ENCODE data around the gene SLC2A13. TPM values are rescaled to one million over a fixed set of nuclear protein-coding genes. Genes with fewer than 3 reads are reported as not detected.

SLC2A13 gene
- total RNA-seq, 4 donors from 2014 or later = 18.4 to 32.0 (median 25.3) TPM

GRCh38 chr12:39931231-39931630, 174.7 kb downstream of the SLC2A13 start:
- no peak for TF ChIP-seq CTCF (IDR thresholded peaks at IDR 0.05; ENCODE audit: low read depth)

- TF ChIP-seq CTCF (IDR thresholded peaks at IDR 0.05; ENCODE audit: low read depth) = no peak
These were observed 175.8 kb downstream of the SLC2A13 start for GRCh38 chr12:39930101-39930500.

- TF ChIP-seq CTCF (IDR thresholded peaks at IDR 0.05; ENCODE audit: low read depth) = no peak
These were observed 177.5 kb downstream of the SLC2A13 start for GRCh38 chr12:39928181-39928899.

- no peak for TF ChIP-seq CTCF (IDR thresholded peaks at IDR 0.05; ENCODE audit: low read depth)
These were observed 182.5 kb downstream of the SLC2A13 start for GRCh38 chr12:39923364-39923763.

GRCh38 chr12:39920647-39921046, 185.2 kb downstream of the SLC2A13 start:
- TF ChIP-seq CTCF (IDR thresholded peaks at IDR 0.05; ENCODE audit: low read depth) = no peak

- TF ChIP-seq CTCF (IDR thresholded peaks at IDR 0.05; ENCODE audit: low read depth) = no peak
These were observed 185.7 kb downstream of the SLC2A13 start for GRCh38 chr12:39920222-39920621.

- no peak for TF ChIP-seq CTCF (IDR thresholded peaks at IDR 0.05; ENCODE audit: low read depth)
These were observed 186.1 kb downstream of the SLC2A13 start for GRCh38 chr12:39919790-39920189.
